ENCODE data around the gene ADAMTS2. TPM values are rescaled to one million over a fixed set of nuclear protein-coding genes. Genes with fewer than 3 reads are reported as not detected.

The ADAMTS2 gene
- total RNA-seq, 1 donor from 2014 or later = 25.3 TPM

- ATAC-seq (peak; percentile 76), DNase-seq (ENCODE audit: low spot score) (peak; percentile 70)
- intact Hi-C loops (cut with DNase I) = loop anchor here (5.0 to 10.0 kb wide), 2 partner anchors 178 to 330 kb away; partner anchors contain the start of gene ADAMTS2
Observed at GRCh38 chr5:179166886-179167841, 178.1 kb downstream of the ADAMTS2 start.

- DNase-seq (ENCODE audit: low spot score) = peak; percentile 53
- intact Hi-C loops (cut with DNase I) = loop anchor here (5.0 to 10.0 kb wide), 2 partner anchors 178 to 331 kb away; partner anchors contain the start of gene ADAMTS2
- ATAC-seq = no peak
Observed at GRCh38 chr5:179166171-179166885, 178.9 kb downstream of the ADAMTS2 start.

GRCh38 chr5:179165421-179166170 is 179.7 kb downstream of the ADAMTS2 start:
- intact Hi-C loops (cut with DNase I) = loop anchor here (5.0 to 10.0 kb wide), 2 partner anchors 179 to 332 kb away; partner anchors contain the start of gene ADAMTS2
- ATAC-seq (no peak), DNase-seq (ENCODE audit: low spot score) (peak; percentile 52)

GRCh38 chr5:179164331-179165311 is 180.6 kb downstream of the ADAMTS2 start:
- no peak for ATAC-seq
- intact Hi-C loops (cut with DNase I) = loop anchor here (5.0 to 10.0 kb wide), 2 partner anchors 180 to 333 kb away; partner anchors contain the start of gene ADAMTS2
- peak; percentile 43 for DNase-seq (ENCODE audit: low spot score)

- no peak for ATAC-seq
- peak; percentile 37 for DNase-seq (ENCODE audit: low spot score)
- intact Hi-C loops (cut with DNase I) = loop anchor here (10.0 kb wide), 1 partner anchor 181 kb away; the partner anchor contains the start of gene ADAMTS2
Observed at GRCh38 chr5:179163236-179164155, 181.8 kb downstream of the ADAMTS2 start.

GRCh38 chr5:179162351-179163235 is 182.7 kb downstream of the ADAMTS2 start:
- intact Hi-C loops (cut with DNase I) = loop anchor here (10.0 kb wide), 1 partner anchor 182 kb away; the partner anchor contains the start of gene ADAMTS2
- no peak for ATAC-seq
- DNase-seq (ENCODE audit: low spot score) = peak; percentile 34

GRCh38 chr5:179161901-179162300 is 183.4 kb downstream of the ADAMTS2 start:
- ATAC-seq = no peak
- peak; percentile 26 for DNase-seq (ENCODE audit: low spot score)
- intact Hi-C loops (cut with DNase I) = loop anchor here (10.0 kb wide), 1 partner anchor 183 kb away; the partner anchor contains the start of gene ADAMTS2

GRCh38 chr5:179160584-179160983 is 184.7 kb downstream of the ADAMTS2 start:
- no peak for ATAC-seq
- peak; percentile 6 for DNase-seq (ENCODE audit: low spot score)
- intact Hi-C loops (cut with DNase I) = loop anchor here (10.0 kb wide), 1 partner anchor 184 kb away; the partner anchor contains the start of gene ADAMTS2

GRCh38 chr5:179158556-179158955 is 186.7 kb downstream of the ADAMTS2 start:
- DNase-seq (ENCODE audit: low spot score) (peak; percentile 32), ATAC-seq (no peak)
- intact Hi-C loops (cut with DNase I) = no loop called here

GRCh38 chr5:179154991-179155955 is 190.0 kb downstream of the ADAMTS2 start:
- intact Hi-C loops (cut with DNase I) = no loop called here
- peak; percentile 48 for DNase-seq (ENCODE audit: low spot score)

GRCh38 chr5:179154346-179154990 is 190.8 kb downstream of the ADAMTS2 start:
- DNase-seq (ENCODE audit: low spot score) (peak; percentile 31), ATAC-seq (peak; percentile 18)
- intact Hi-C loops (cut with DNase I) = no loop called here

More at GRCh38 chr5:179154991-179155955, 190.0 kb downstream of the ADAMTS2 start:
- ATAC-seq = no peak

GRCh38 chr5:179153921-179154345 is 191.3 kb downstream of the ADAMTS2 start:
- DNase-seq (ENCODE audit: low spot score) (peak; percentile 36), ATAC-seq (no peak)
- intact Hi-C loops (cut with DNase I) = no loop called here

GRCh38 chr5:179153341-179153901 is 191.8 kb downstream of the ADAMTS2 start:
- DNase-seq (ENCODE audit: low spot score) = peak; percentile 27
- intact Hi-C loops (cut with DNase I) = no loop called here

More at GRCh38 chr5:179153341-179153901, 191.8 kb downstream of the ADAMTS2 start:
- ATAC-seq = no peak

All from sciatic nerve (tissue), 2 donors.